ENCODE data around the gene LAMB4. TPM values are rescaled to one million over a fixed set of nuclear protein-coding genes. Genes with fewer than 3 reads are reported as not detected.

LAMB4 gene
- total and polyA plus RNA-seq, 2 donors (not counting 1 experiment from before 2014, with no cell fraction given): not detected

- ATAC-seq (ENCODE audit: low read depth): no peak
- H3K4me1 Mint-ChIP-seq: no peaks in the 10 kb centered on the region
- no peak for TF ChIP-seq EZH2 (IDR thresholded peaks at IDR 0.05; ENCODE audit: borderline replicate concordance, insufficient read depth, low read depth, low read length, poor library complexity, severe bottlenecking)
- Histone ChIP-seq H3K9ac (ENCODE audit: low read length) (no peak overlapping the region), H3K4me3 (ENCODE audit: control extremely low read depth in 1 of 5, extremely low read depth in 1 of 5, insufficient read depth in 1 of 5, low read depth in 2 of 5, low read length in 4 of 5) (no peak overlapping the region), H3K36me3 (replicated peaks in 1 of 2; ENCODE audit: control extremely low read depth in 1 of 2, control insufficient read depth in 1 of 2, extremely low read depth in 1 of 2, insufficient read depth in 2 of 2, low read length in 1 of 2) (no peaks in the 10 kb centered on the region), H3K4me1 (ENCODE audit: control insufficient read depth in 2 of 2, insufficient read depth in 2 of 2, low read length in 2 of 2) (peaks cover 4% of the 10 kb centered on the region in 2 donors), H4K20me1 (ENCODE audit: control insufficient read depth, insufficient read depth, low read length, poor library complexity, severe bottlenecking) (no peaks in the 10 kb centered on the region), H3K27me3 (replicated peaks in 1 of 4; ENCODE audit: control extremely low read depth in 1 of 4, control insufficient read depth in 3 of 4, insufficient read depth in 4 of 4, low read length in 3 of 4) (peaks cover 0 to 3% (median 1%) of the 10 kb centered on the region in 4 experiments), H3K9me3 (ENCODE audit: control extremely low read depth in 1 of 3, control insufficient read depth in 2 of 3, insufficient read depth in 1 of 3, low read length in 2 of 3) (no peaks in the 10 kb centered on the region), H3K27ac (ENCODE audit: low read length in 2 of 2) (no peak overlapping the region), H3K4me2 (replicated peaks; ENCODE audit: low read depth, low read length, poor library complexity, severe bottlenecking) (no peak overlapping the region), H2AFZ (ENCODE audit: insufficient read depth, low read depth, low read length, poor library complexity, severe bottlenecking) (no peak overlapping the region), H3K79me2 (ENCODE audit: control insufficient read depth, insufficient read depth, low read length) (no peaks in the 10 kb centered on the region)
- 97% methylated on average over 6 of the region's 6 CpGs for WGBS (ENCODE audit: insufficient coverage)
- H3K27ac Mint-ChIP-seq: no peak overlapping the region
- DNase-seq: no peak
- ChIA-PET POLR2A (no interaction called here), CTCF (interaction anchor here (0.6 to 3.3 kb wide), 10 partner anchors 11 to 403 kb away, joined by 3 to 140 read pairs (median 8); partner anchors contain the start of gene CBLL1)
- H3K4me3 Mint-ChIP-seq: no peak overlapping the region
- peaks cover 14% of the 10 kb centered on the region for H3K27me3 Mint-ChIP-seq
- H3K9me3 Mint-ChIP-seq (ENCODE audit: insufficient read depth): no peaks in the 10 kb centered on the region
- intact Hi-C loops (cut with micrococcal nuclease): no loop called here
Observed at GRCh38 chr7:108147031-108147563, 16.9 kb upstream of the LAMB4 start.

GRCh38 chr7:108146070-108146842 lies 16.1 kb upstream of the LAMB4 start:
- whole genome bisulfite sequencing (ENCODE audit: insufficient coverage): 18% methylated on average over 8 of the region's 12 CpGs
- ATAC-seq (ENCODE audit: low read depth) (peak; percentile 53), DNase-seq (peak; percentile 71)
- H3K27me3 ChIP-seq (replicated peaks in 1 of 4; ENCODE audit: control extremely low read depth in 1 of 4, control insufficient read depth in 3 of 4, insufficient read depth in 4 of 4, low read length in 3 of 4): peaks cover 0 to 3% (median 1%) of the 10 kb centered on the region in 4 experiments
- no peak overlapping the region for H3K27ac Mint-ChIP-seq
- H3K9me3 ChIP-seq (ENCODE audit: control extremely low read depth in 1 of 3, control insufficient read depth in 2 of 3, insufficient read depth in 1 of 3, low read length in 2 of 3): no peaks in the 10 kb centered on the region
- intact Hi-C loops (cut with micrococcal nuclease): loop anchor here (1.0 kb wide), 2 partner anchors 32 to 37 kb away; no protein-coding TSS in a partner anchor
- no peaks in the 10 kb centered on the region for H3K79me2 ChIP-seq (ENCODE audit: control insufficient read depth, insufficient read depth, low read length)
- POLR2A ChIA-PET: interaction anchor here (0.7 to 1.3 kb wide), 2 partner anchors 9 to 514 kb away, joined by 4 to 7 read pairs; no protein-coding TSS in a partner anchor
- no peak overlapping the region for H3K9ac ChIP-seq (ENCODE audit: low read length)
- TF ChIP-seq EZH2 (IDR thresholded peaks at IDR 0.05; ENCODE audit: borderline replicate concordance, insufficient read depth, low read depth, low read length, poor library complexity, severe bottlenecking): no peak
- peak; percentile 91 for TF ChIP-seq CTCF (IDR thresholded peaks at IDR 0.05)
- H2AFZ ChIP-seq (ENCODE audit: insufficient read depth, low read depth, low read length, poor library complexity, severe bottlenecking): peak overlapping the region; percentile 29
- H3K4me3 Mint-ChIP-seq: no peak overlapping the region
- no peaks in the 10 kb centered on the region for H3K9me3 Mint-ChIP-seq (ENCODE audit: insufficient read depth)
- peaks cover 4% of the 10 kb centered on the region in 2 donors for H3K4me1 ChIP-seq (ENCODE audit: control insufficient read depth in 2 of 2, insufficient read depth in 2 of 2, low read length in 2 of 2)
- H3K4me3 ChIP-seq (ENCODE audit: control extremely low read depth in 1 of 5, extremely low read depth in 1 of 5, insufficient read depth in 1 of 5, low read depth in 2 of 5, low read length in 4 of 5): no peak overlapping the region
- CTCF ChIA-PET: interaction anchor here (0.6 to 3.3 kb wide), 27 partner anchors 8 to 683 kb away, joined by 3 to 140 read pairs (median 4); partner anchors contain the start of genes CBLL1 and LAMB4
- no peaks in the 10 kb centered on the region for H3K4me1 Mint-ChIP-seq
- H3K4me2 ChIP-seq (replicated peaks; ENCODE audit: low read depth, low read length, poor library complexity, severe bottlenecking): peak overlapping the region; percentile 38
- no peaks in the 10 kb centered on the region for H3K36me3 ChIP-seq (replicated peaks in 1 of 2; ENCODE audit: control extremely low read depth in 1 of 2, control insufficient read depth in 1 of 2, extremely low read depth in 1 of 2, insufficient read depth in 2 of 2, low read length in 1 of 2)
- no peak overlapping the region for H3K27ac ChIP-seq (ENCODE audit: low read length in 2 of 2)
- H4K20me1 ChIP-seq (ENCODE audit: control insufficient read depth, insufficient read depth, low read length, poor library complexity, severe bottlenecking): no peaks in the 10 kb centered on the region
- H3K27me3 Mint-ChIP-seq: peaks cover 14% of the 10 kb centered on the region
